DOHH2 (cell line): ENCODE measurements around the gene BMP2.

Experiments
- CTCF ChIP-seq: fragments of 200-600 bp; sonication (generic); IDR thresholded peaks from one replicate; pipeline ENCODE4 v1.5.1; 2014; ENCODE audit warnings: antibody characterized with exemption, mild to moderate bottlenecking, low read depth, low read length; ENCODE audit not compliant: poor library complexity, severe bottlenecking
- EZH2phosphoT487 ChIP-seq: fragments of 200-600 bp; sonication (generic); IDR thresholded peaks from 2 replicates; pipeline ENCODE4 v1.6.1; 2017; ENCODE audit warnings: borderline replicate concordance, mild to moderate bottlenecking, antibody characterized with exemption, low read length, moderate library complexity, mixed read lengths

DNA sequence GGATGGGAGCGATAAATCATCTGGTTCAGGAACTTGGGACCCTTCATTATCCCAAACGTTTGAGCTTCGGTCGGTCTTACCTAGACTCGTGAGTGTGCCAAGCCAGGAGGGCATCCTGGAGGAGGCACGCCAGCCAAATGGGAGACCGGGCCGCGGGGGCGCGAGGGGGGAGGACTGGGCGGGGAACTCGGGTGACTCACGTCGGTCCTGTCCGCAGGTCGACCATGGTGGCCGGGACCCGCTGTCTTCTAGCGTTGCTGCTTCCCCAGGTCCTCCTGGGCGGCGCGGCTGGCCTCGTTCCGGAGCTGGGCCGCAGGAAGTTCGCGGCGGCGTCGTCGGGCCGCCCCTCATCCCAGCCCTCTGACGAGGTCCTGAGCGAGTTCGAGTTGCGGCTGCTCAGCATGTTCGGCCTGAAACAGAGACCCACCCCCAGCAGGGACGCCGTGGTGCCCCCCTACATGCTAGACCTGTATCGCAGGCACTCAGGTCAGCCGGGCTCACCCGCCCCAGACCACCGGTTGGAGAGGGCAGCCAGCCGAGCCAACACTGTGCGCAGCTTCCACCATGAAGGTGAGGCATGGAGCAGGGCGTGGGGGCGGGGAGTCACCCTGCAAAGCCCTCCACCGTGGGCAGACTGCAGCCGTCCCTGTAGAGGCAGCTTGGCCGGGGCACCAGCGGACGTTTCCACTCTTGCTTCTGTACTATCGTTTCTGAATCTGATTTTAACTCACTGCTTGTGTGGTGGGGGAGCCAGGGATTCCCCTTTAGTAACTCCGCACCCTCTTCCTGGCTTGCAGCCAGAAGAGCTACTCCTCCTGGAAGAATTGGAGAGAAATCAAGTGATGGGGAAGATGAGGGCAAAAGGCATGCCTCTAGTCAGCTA lies 2.7 kb downstream of the BMP2 start:
- TF ChIP-seq CTCF (no peak), EZH2phosphoT487 (no peak)
